ENCODE results near the gene CTSO.
"Not testable (repeated sequence)": the region's sequence is repeated elsewhere in the genome, so short reads cannot be mapped to it uniquely, and the experiment has no call there.

CTSO gene

DNA sequence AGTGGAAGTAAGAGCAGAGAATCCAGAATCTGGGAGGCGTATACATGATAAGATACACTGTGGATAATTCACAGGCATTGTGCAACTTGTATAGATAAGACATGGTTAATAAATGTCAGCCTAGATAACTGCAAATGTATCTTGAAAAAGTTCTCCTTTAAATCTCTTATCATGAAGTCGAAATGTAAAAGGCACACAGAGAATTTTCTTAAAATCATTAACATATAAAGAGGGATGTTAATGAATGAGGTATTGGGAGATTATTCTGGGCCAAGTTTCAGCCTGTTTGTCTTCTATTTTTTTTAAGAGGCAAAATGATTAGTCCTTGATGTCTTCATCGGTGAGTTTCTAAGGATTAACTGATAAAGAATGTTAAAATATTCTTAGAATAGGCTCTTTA, 49.3 kb downstream of the CTSO start:
- no peak for DNase-seq

DNA sequence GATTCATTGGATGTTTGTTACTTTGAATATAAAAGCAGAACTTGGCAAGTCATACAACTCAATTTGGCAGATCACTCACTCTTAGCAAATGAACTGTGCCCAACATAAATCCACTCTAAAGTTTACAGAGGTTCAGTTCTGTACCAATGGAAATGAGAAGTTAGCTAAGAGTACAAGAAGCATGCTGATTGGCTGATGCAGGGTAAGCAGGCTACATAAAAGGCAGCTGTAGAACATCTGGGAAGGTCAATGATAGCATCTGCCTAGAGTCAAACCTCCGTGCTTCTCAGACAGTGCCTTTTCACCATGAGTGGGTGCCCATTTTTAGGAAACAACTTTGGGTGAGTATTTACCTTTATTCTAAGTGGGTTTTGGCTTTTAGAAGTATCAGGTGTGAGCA, 50.2 kb downstream of the CTSO start, which contains the start of gene TDO2:
TSS of gene TDO2 (plus strand) at position 244 of the 400 bp plus-strand sequence. CDS start at position 307, 63 bp downstream.
- no peak for DNase-seq

DNA sequence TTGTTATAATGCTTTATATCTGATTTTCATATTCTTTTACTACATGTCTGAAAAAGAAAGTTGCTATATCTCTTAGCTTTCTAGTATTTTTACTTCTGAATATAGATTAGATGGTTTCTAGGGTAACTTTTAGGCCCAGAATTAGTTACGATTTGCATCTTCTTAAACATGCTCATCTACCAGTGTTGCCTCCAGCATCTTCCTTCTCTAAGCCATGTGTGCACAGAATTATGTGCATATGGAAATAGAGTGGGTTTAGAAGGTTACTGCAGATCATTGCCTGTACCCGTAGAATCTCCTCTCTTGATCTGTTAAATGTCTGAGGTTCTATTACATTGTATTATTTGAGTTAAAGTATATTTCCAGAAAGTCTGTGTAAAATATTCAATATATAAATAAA, 52.7 kb downstream of the CTSO start:
- DNase-seq = no peak

DNA sequence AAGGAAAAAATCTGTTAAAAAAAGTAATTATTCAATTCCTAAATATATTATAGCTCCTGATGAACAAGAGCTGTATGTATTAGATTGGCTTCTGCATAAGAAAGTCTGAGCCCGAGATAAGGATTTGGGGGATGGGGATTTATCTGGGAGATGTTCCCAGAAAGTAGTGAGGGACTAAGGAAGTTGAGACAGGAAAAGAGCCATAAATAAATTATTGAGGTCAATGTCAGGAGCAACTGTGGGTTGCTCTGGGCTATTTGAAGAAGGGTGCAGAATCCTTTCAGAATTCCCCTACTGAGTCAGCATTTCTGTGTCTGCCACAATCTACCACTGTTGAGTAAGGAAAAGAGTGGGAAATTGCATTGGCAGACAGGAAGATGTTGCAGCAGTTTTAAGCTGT, 53.3 kb downstream of the CTSO start:
- DNase-seq = no peak

DNA sequence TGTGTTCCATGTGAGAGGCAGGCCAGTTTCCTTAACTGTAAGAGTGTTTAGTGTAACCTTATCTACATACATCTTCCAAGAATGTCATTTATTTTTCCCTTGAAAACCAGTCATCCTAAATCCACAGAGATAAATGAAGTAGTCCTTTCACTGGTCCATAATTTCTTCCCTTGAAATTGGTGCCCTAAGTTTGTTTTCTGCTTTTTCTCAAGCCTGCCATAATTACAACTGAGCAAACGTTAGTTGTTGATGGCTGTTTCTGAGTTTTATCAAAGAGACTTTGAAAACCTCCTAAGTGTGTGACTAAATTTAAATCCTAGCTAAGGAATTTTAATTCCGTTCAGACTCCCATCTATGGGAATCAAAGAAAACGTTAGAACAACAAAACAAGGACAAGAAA, 53.8 kb downstream of the CTSO start:
- DNase-seq = no peak

GRCh38 chr4:155898371-155898770, 55.3 kb downstream of the CTSO start:
- not testable (repeated sequence) for DNase-seq

GRCh38 chr4:155891058-155891457, 62.6 kb downstream of the CTSO start:
- DNase-seq = no peak

- no peak for DNase-seq
Observed at GRCh38 chr4:155889946-155890345, 63.7 kb downstream of the CTSO start.

DNA sequence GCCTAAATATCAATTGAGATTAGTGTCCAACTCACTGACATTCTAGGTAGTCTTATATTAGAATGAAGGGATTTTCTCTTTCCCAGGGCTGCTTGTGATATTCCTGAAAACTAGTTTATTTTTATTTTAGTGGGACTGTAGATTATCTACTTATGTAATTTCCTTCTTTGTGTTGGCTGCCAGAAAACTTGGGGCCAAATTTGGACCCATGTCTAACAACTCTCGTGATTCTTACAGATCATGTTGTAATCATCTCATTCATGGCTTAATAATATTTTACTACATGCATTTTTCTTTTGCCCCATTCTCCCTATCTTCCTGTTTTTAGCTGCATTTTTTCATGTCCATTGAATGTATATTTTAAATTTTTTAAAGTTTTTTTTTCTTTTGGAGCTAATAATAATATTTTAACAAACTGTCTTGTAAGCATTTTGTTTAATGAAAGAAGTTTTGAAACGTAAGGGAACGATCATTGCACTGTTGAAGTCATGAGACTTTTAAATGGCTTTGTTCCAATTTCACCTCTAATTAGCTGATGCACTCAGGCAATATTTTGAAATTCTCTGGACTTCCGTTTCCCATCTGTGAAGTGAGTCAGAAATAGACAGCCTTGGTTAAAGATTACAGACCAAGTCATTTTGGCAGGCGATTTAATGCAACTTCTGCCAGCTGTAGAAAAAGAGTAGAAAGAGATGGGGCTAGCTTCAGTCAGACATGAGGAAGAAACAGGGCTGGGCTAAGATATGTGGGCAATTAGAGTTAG, 64.5 kb downstream of the CTSO start:
- no peak for DNase-seq

DNA sequence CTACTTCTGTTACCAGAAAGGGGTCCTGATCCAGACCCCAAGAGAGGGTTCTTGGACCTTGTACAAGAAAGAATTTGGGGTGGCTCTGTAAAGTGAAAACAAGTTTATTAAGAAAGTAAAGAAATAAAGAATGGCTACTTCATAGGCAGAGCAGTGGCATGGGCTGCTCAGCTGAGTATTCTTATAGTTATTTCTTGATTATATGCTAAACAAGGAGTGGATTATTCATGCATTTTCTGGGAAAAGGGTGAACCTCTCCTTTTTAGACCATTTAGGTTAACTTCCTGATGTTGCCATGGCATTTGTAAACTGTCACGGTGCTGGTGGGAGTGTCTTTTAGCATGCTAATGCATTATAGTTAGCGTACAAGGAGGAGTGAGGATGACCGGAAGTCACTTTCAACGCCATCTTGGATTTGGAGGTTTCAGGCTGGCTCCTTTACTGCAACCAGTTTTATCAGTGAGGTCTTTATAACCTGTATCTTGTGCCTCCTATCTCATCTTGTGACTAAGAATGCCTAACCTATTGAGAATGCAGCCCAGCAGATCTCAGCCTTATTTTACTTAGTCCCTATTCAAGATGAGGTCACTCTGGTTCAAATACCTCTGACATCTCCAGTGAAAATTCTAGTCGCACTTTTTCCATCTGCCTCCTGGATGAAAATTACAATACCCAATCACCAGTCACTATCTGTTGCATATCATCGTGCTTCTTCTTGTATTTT, 65.7 kb downstream of the CTSO start:
- DNase-seq = no peak

- DNase-seq = no peak
Observed at GRCh38 chr4:155887045-155887444, 66.6 kb downstream of the CTSO start.

DNA sequence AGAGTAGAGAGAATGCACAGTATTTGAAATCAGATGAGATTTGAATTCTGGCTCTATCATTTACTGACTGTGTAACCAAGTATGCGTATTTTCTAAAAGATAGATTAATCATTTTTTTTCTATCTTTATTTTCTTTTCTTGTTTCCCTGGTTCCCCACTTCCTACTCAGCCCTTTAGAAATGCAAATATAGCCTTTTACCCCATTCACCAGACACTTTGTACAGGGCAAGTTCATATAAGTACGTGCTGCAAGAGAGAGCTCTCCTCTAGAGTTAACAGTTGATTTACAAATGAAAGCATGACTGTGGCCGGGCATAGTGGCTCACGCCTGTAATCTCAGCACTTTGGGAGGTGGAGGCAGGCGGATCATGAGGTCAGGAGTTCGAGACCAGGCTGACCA, 68.0 kb downstream of the CTSO start:
- no peak for DNase-seq

DNA sequence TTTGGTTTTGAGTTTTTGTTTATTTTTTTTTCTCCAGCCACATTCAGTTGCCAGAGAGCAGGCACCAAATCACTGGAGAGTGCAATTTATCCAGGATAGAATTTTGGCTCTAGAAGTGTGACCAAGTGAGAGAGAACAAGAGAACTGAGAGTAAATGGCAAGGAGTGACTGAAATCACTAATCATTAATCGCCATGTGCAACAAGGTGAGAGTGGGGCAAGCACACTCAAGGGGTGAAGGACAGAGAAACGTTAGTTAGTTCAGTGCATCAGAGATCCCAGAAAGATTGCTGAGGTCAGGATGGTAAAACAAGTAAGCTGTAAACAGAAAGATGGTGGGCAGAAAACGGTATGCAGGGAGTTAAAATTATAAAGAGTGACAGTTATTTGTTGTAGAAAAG, 69.8 kb downstream of the CTSO start:
- no peak for DNase-seq

GRCh38 chr4:155881555-155881954, 72.1 kb downstream of the CTSO start:
- no peak for DNase-seq

DNA sequence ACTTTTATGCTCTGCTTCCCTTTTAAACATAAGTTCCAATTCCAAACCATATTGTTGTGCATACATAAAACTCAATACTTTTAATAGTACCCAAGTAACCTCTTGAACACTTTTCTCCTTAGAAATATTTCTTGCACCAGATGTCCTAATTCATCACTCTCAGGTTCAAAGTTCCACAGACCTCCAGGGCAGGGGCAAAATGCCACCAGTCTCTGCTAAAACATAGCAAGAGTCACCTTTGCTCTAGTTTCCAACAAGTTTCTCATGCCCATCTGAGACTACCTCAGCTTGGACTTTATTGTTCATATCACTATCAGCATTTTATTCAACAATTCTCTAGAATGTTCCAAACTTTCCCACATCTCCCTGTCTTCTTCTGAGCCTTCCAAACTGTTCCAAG, 73.9 kb downstream of the CTSO start:
- no peak for DNase-seq

GRCh38 chr4:155878611-155879010, 75.1 kb downstream of the CTSO start:
- no peak for DNase-seq

DNA sequence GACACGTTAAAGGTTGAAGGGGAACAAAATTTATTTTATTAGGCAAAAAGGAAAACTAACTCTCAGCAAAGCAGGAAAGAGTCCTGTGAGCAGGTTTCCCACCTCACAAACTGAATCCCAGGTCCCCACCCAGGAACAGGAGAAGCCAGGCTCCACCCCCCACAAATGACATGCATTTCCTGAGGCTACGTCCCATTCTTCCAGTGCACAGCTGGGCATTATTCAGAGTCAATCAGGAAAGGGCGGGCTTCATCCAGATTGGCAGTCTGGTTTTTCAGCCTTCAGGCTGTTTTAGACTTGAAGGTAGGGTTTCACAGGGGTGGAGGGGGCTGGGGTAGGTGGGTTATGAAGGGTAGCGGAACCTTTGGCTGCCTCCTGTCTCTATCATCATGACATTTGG, 75.7 kb downstream of the CTSO start:
- DNase-seq = no peak

- DNase-seq = no peak
Observed at GRCh38 chr4:155875878-155876277, 77.8 kb downstream of the CTSO start.

Measured in CD4-positive, alpha-beta T cell treated with Interleukin-6 for 4 hours (primary cell).